Stimulated activated CD8-positive, alpha-beta memory T cell treated with anti-CD3 and anti-CD28 coated beads, Interleukin-4, amount 100 ng/mL, for 4 hours (primary cell): ENCODE data around the gene CXorf49B.
"Not testable (repeated sequence)": the region's sequence is repeated elsewhere in the genome, so short reads cannot be mapped to it uniquely, and the experiment has no call there.

Source experiments
- DNase-seq, 2 donors: peaks; one replicate each; pipeline ENCODE4 v3.0.0-alpha.2; 2020; ENCODE audit warnings: low read depth in 2 of 2, low spot score in 1 of 2

CXorf49B gene

DNA sequence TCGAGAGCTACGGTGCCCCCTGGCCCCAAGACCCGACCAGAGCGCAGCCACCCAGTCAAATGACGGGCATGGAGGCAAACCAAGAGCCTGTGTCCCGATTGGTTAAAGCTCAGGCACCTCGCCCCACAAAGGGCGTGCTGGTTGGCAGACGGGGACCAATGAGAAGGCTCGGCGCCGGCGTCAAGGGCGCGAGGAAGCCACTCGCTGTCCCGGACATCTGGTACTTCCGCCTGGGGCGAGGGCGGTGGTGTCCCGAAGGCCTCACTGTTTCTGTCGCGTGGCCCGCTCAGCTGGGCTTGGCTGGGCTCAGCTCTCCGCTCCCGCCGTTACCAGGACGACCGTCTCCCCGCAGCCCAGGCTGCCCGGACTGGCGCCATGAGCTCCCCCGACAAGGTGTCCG, at the start of gene CXorf49B:
Gene CXorf49B (plus strand): TSS at position 301 of the 400 bp plus-strand sequence. CDS start 75 bp downstream, at position 376.
- DNase-seq: not testable (repeated sequence)

DNA sequence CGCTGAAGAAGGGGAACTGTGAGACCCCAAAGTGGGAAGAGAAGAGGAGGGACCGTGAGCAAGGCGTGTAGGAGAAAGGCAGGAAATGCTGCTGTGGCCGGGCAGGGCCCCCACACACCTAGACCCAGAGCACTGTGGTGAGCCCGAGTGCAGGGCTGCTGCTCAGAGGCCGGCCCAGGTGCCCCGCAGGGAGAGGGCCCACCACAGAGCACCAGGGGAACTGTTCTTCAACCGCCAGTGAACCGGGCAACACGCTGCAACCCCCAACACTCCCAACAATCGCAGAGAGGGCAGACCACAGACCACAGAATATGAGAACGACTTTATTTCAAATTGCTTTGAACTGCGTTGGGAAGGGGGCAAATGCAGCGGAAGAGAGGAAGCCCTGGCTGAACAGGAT, 49.1 kb upstream of the CXorf49B start:
- DNase-seq: not testable (repeated sequence)

DNA sequence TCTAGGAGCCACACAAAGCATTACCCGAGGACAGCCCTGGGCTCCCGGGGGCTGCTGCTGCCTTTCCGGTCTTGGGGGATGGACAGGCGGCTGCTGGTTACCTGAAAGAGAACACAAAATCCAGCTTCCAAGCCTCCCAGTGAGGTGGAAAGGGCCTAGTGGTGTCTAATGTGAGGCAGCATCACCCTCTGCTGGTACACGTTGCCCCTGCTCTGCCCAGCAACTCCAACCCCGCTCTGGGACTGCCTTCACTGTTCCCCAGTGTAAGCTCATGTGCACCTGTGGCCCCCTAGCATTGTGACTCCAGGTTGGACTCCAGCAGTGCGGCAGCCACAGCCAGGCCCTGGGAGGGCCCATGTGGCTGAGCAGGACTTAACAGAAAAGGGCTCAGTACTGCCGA, 47.6 kb upstream of the CXorf49B start:
- not testable (repeated sequence) for DNase-seq

DNA sequence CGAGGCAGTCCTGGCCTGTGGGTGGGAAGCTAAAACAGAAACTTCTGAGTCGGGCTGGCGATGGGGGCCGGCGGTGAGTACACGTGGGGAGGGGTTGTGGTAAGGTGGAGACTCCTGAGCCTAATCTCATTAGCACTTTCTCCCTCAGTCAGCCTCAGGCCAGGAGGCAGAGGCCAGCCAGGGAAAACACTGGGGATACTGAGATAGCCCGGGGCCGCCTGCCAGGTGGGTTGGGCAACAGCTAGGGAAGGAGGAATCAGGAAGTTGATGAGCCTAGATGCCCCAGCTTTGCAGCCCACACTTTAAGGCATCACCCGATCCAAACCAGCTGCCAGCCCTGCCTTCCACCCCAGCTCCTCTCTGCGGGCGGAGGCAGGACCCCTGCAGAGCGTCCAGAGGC, 46.8 kb upstream of the CXorf49B start:
- not testable (repeated sequence) for DNase-seq

DNA sequence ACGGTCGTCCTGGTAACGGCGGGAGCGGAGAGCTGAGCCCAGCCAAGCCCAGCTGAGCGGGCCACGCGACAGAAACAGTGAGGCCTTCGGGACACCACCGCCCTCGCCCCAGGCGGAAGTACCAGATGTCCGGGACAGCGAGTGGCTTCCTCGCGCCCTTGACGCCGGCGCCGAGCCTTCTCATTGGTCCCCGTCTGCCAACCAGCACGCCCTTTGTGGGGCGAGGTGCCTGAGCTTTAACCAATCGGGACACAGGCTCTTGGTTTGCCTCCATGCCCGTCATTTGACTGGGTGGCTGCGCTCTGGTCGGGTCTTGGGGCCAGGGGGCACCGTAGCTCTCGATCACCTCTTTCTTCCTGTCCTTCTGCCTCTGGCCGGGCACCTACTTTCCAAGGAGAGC, 45.0 kb upstream of the CXorf49B start, which contains the start of gene CXorf49:
Gene CXorf49 (minus strand): TSS at position 101 of the 400 bp plus-strand sequence. CDS start 134 bp downstream, outside the sequence.
- not testable (repeated sequence) for DNase-seq

DNA sequence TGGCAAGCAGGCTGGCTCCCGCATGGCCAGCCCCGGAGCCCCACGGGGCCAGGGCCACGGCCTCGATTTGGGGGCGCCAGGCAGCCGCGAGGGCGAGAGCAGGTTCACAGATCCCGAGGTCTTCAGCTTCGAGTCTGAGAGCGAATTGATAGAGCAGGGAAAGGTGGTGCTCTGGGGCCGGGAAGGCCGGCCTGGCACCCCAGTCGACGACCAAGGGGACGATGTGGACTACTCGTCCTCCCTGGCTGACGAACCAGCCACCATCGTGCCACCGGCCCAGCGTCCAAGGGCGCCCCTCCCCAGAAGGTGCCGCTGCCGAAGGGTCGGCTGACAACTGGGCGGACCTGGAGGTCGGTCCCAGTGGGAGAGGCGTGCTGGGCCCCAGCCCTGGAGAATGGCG, 44.0 kb upstream of the CXorf49B start:
- not testable (repeated sequence) for DNase-seq

DNA sequence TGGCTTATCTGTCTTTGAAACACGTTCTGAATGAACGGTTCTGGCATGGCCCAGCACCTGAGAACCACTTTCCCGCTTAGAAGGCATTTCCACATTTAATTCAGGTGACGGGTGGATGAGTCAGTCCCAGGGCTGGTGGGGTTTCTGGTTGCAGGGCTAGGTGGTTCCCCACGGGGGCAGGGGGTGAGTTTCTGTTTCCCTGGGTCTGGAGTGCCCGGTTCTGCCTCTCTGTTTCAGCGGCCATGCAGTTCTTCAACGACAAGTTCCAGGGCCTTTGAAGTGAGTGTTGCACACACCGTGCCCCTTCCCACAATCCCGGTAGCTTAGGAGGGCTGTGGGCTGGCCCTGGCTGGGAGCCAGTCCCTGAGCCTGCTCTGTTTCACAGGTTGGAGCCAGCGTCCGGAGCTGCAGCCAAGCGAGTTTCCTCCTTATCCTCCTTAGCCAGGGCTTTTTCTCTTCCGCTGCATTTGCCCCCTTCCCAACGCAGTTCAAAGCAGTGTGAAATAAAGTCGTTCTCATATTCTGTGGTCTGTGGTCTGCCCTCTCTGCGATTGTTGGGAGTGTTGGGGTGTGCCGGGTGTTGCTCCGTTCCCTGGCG, 42.8 kb upstream of the CXorf49B start:
- DNase-seq: not testable (repeated sequence)

DNA sequence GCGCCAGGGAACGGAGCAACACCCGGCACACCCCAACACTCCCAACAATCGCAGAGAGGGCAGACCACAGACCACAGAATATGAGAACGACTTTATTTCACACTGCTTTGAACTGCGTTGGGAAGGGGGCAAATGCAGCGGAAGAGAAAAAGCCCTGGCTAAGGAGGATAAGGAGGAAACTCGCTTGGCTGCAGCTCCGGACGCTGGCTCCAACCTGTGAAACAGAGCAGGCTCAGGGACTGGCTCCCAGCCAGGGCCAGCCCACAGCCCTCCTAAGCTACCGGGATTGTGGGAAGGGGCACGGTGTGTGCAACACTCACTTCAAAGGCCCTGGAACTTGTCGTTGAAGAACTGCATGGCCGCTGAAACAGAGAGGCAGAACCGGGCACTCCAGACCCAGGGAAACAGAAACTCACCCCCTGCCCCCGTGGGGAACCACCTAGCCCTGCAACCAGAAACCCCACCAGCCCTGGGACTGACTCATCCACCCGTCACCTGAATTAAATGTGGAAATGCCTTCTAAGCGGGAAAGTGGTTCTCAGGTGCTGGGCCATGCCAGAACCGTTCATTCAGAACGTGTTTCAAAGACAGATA, 2.4 kb upstream of the CXorf49B start:
- not testable (repeated sequence) for DNase-seq

DNA sequence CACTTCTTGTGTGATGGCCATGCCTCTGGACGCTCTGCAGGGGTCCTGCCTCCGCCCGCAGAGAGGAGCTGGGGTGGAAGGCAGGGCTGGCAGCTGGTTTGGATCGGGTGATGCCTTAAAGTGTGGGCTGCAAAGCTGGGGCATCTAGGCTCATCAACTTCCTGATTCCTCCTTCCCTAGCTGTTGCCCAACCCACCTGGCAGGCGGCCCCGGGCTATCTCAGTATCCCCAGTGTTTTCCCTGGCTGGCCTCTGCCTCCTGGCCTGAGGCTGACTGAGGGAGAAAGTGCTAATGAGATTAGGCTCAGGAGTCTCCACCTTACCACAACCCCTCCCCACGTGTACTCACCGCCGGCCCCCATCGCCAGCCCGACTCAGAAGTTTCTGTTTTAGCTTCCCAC, 1.7 kb downstream of the CXorf49B start:
- DNase-seq: not testable (repeated sequence)

DNA sequence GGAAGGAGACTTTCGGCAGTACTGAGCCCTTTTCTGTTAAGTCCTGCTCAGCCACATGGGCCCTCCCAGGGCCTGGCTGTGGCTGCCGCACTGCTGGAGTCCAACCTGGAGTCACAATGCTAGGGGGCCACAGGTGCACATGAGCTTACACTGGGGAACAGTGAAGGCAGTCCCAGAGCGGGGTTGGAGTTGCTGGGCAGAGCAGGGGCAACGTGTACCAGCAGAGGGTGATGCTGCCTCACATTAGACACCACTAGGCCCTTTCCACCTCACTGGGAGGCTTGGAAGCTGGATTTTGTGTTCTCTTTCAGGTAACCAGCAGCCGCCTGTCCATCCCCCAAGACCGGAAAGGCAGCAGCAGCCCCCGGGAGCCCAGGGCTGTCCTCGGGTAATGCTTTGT, 2.5 kb downstream of the CXorf49B start:
- DNase-seq: not testable (repeated sequence)

DNA sequence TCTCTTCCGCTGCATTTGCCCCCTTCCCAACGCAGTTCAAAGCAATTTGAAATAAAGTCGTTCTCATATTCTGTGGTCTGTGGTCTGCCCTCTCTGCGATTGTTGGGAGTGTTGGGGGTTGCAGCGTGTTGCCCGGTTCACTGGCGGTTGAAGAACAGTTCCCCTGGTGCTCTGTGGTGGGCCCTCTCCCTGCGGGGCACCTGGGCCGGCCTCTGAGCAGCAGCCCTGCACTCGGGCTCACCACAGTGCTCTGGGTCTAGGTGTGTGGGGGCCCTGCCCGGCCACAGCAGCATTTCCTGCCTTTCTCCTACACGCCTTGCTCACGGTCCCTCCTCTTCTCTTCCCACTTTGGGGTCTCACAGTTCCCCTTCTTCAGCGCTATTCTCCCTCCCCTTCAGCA, 4.0 kb downstream of the CXorf49B start:
- not testable (repeated sequence) for DNase-seq

DNA sequence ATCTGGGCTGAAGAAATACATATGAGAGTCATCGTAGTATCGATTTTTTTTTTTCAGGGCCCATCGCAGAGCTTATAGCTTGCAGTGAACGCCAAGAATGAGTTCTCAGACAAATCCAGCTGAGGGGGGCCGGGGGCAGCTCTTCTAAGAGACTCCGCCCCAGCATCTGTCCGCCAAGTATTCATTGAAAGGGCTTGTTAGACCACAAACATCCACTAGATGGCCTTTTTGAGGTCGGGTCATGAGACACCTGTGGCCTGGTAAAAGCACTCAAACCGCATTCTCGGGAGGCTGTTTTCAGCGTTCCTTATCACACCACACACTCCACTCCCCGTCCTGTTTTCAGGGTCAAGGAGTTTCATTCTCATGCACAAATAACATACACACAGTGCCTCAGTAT, 15.2 kb downstream of the CXorf49B start:
- DNase-seq: not testable (repeated sequence)

DNA sequence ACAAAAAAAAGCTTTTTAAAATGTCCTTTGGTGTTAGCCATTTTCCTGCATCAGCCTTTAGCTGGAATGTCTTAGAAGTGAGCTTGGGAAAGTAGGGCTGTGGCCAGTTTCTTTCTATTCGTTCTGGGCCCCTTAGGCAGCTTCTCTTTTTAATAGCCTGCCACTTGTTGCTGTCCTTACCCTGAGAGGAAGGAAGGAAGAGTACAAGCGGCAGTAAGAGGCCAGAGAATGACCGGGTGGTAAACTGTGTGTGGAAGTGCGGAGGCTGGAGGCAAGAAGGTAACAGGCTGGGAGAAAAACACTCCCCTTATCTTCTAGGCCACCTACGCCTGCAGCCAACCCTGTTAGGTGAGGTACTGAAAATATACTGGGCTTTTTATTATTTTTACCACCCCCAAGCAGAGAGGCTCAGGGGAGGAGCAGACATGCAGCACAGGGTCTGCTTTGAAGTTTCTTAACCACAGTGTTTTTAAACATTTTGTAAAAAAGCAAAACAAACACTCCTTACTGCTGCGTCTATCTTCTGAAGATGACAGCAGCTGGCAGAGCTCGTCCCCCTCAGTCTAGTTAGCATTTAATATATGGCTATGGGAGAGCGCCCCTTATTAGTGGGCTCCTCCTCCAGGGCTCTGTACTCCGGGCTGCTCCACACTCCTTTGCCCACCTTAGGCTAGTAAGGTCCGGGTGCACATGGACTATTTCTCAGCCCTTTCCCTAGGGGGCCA, 19.2 kb downstream of the CXorf49B start:
- DNase-seq: not testable (repeated sequence)

DNA sequence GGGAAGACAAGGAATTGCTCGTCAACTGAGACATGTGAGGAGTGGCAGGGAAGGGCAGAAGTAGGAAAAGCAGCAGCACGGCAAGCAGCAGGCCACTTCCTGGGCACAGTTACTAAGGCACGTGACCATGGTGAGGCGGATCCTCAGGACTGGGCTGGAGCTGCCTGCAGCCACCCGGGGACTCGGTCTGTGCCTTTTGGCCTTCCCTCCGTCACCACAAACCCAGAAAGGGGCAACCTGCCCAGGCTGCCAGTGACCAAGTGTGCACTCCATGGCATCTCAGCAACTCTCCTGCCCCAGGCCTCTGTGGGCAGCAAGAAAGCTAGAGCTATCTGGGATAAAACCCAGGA, 19.8 kb downstream of the CXorf49B start:
- DNase-seq: not testable (repeated sequence)

DNA sequence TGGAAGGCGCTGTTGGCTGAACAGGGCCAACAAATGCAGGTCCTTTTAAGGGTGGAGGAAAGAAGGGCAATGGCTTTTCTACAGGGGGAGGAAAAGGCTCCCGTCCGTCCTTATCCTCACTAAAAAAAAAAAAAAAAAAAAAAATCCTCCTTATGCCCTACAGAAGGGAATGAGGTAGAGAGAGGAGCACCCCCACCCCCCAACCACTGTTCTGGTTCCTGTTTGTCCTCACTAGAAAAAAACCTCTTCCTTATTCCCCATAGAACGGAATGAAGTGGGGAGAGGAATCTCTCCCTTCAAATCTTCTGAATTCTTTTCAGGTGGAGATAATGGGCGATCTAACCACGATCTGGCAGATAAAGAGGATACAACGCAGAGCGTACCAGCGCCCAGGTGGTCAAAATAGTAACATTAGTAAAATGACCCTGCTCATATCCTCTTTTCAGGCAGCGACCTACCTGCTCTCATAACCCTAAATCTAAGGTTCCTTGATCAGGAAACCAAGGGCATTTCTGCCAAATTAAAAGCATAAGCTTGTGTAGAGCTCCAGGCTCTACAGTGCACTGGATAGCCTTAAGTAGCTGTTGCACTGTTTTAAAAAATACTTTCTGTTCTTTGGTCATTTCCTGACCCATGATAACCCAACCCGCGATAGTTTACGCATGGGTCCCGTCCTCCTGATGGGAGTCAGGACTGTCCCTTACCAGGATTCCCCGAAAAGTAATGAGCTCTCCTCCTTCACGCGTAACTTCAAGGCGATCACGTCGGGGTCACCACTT, 20.6 kb downstream of the CXorf49B start:
- not testable (repeated sequence) for DNase-seq

DNA sequence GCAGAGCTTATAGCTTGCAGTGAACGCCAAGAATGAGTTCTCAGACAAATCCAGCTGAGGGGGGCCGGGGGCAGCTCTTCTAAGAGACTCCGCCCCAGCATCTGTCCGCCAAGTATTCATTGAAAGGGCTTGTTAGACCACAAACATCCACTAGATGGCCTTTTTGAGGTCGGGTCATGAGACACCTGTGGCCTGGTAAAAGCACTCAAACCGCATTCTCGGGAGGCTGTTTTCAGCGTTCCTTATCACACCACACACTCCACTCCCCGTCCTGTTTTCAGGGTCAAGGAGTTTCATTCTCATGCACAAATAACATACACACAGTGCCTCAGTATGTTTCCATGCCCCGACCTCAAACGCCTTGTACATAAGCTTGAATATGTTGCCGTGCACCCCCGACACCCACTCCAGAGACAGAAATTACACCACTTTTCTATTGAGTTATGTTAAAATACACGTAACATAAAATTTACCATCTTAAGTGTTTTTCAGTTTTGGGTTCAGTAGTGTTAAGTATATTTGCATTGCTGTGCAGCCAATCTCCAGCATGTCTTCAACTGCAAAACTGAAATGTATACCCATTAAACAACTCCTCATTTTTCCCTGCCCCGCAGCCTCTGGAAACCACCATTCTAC, 21.3 kb downstream of the CXorf49B start:
- not testable (repeated sequence) for DNase-seq

DNA sequence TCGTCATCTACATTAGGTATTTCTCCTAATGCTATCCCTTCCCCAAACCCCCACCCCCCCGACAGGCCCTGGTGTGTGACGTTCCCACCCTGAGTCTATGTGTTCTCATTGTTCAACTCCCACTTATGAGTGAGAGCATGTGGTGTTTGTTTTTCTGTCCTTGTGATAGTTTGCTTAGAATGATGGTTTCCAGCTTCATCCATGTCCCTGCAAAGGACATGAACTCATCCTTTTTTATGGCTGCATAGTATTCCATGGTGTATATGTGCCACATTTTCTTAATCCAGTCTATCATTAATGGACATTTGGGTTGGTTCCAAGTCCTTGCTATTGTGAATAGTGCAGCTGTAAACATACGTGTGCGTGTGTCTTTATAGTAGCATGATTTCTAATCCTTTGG, 43.3 kb downstream of the CXorf49B start:
- DNase-seq: not testable (repeated sequence)

DNA sequence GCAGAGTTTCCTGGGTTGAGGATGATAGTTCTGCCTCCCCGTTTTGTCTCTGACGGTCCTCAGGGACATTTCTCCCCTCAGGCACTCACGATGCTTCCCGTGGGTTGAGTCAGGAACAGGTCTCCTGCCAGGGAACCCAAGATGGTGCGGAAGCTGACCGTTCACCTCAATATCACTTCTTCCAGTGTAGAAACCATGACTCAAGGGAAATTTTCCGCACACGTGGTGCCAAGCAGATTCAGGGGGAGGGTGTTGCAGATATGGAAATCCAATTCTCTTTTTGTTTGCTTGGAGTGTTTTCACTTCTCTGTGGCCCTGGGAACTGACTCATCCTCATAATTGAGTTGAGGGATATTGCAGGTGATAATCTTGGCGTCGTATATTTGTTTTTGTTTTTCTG, 46.7 kb downstream of the CXorf49B start:
- no peak for DNase-seq

DNA sequence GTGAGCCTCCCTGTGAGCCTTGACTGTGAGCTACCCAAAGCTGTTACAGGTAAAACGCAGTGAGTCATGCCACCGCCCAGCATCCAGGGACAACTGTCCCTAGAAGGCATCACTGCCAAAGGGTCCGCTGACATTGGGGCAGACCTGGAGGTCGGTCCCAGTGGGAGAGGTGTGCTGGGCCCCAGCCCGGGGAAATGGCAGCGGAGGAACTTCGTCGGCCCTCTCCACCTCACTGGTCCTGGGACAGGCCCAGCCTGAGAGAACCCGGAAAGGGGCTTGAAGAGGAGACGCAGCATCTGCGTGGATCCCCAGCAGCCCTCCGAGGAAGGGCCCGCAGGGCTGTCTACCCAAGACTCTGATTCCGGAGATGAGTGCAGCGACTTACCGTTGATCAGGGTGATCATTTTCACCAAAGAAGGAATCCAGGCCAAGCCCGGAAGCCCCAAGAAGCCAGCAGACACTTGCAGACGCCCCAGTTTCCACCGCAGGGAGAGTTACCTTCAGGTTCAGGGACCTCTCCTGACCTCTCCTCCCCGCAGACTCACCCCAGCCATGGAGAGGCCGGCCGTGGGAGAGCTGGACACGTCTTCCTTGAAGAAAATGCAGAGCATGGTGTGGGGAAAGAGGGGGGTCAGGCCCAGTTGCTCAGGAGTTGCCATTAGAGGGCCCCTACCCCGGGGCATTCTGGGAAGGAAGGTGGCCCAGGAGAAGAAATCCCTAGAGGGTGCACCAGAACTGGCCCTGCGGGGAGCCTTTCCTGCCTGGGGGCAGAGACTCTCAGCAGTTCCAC, 51.2 kb downstream of the CXorf49B start:
- no peak for DNase-seq
